Activated CD8-positive, alpha-beta memory T cell treated with anti-CD3 and anti-CD28 coated beads, Interleukin-2, amount 50 U/mL, for 48 hours (primary cell): Measurements from ENCODE around the gene C13orf46.
"Not testable (repeated sequence)": the region's sequence is repeated elsewhere in the genome, so short reads cannot be mapped to it uniquely, and the experiment has no call there.

Experiments
- DNase-seq: peaks from one replicate; pipeline ENCODE4 v3.0.0-alpha.2; 2020

The C13orf46 gene

GRCh38 chr13:113991676-113992179 is 17.9 kb upstream of the C13orf46 start:
- no peak for DNase-seq

GRCh38 chr13:113991191-113991669 is 17.4 kb upstream of the C13orf46 start:
- DNase-seq: no peak

GRCh38 chr13:113990321-113990837 is 16.5 kb upstream of the C13orf46 start:
- no peak for DNase-seq

GRCh38 chr13:113989585-113990300 is 15.9 kb upstream of the C13orf46 start:
- DNase-seq: no peak

- not testable (repeated sequence) for DNase-seq
These were observed 15.0 kb upstream of the C13orf46 start for GRCh38 chr13:113988859-113989258.

- no peak for DNase-seq
These were observed 8.4 kb upstream of the C13orf46 start for GRCh38 chr13:113982296-113982661.

- DNase-seq: no peak
These were observed 7.9 kb upstream of the C13orf46 start for GRCh38 chr13:113981611-113982295.

- DNase-seq: no peak
These were observed 7.3 kb upstream of the C13orf46 start for GRCh38 chr13:113981194-113981605.

GRCh38 chr13:113980489-113981064 is 6.7 kb upstream of the C13orf46 start:
- no peak for DNase-seq

- DNase-seq: no peak
These were observed 6.1 kb upstream of the C13orf46 start for GRCh38 chr13:113979791-113980471.

- no peak for DNase-seq
These were observed 5.0 kb upstream of the C13orf46 start for GRCh38 chr13:113978741-113979481.

GRCh38 chr13:113977976-113978375 is 4.1 kb upstream of the C13orf46 start:
- DNase-seq: no peak

- no peak for DNase-seq
These were observed 3.1 kb upstream of the C13orf46 start for GRCh38 chr13:113976711-113977684.

- DNase-seq: no peak
These were observed 1.5 kb upstream of the C13orf46 start for GRCh38 chr13:113975416-113975815.

- no peak for DNase-seq
These were observed 717 bp upstream of the C13orf46 start for GRCh38 chr13:113974304-113975281.

GRCh38 chr13:113972451-113973217 is 1.2 kb downstream of the C13orf46 start:
- DNase-seq: no peak

- DNase-seq: no peak
These were observed 2.2 kb downstream of the C13orf46 start for GRCh38 chr13:113971471-113972231.
